Right lobe of liver (tissue), 6 donors: ENCODE measurements around the gene BRSK1. TPM values are rescaled to one million over a fixed set of nuclear protein-coding genes. Genes with fewer than 3 reads are reported as not detected.

Experiments used
- ATAC-seq, 4 donors: fragments of 200-7000 bp; cut with Tn5 transposase; one replicate each; pipeline ENCODE4 v1.9.1; 2020; ENCODE audit warnings: mild to moderate bottlenecking in 4 of 4, moderate library complexity in 4 of 4
- DNase-seq, 3 donors: peaks; one replicate each; pipeline ENCODE4 v3.0.0-alpha.2; 2020
- H3K27ac ChIP-seq, 3 donors: fragments of 200-600 bp; one replicate each; pipeline ENCODE4 v1.8.0; 2022
- H3K27me3 ChIP-seq, 2 donors: fragments of 200-600 bp; one replicate each; pipeline ENCODE4 v1.8.0; 2022
- H3K36me3 ChIP-seq, 4 donors: fragments of 200-600 bp; sonication (generic) in 1 of 4; one replicate each; pipeline versions ENCODE4 v1.5.1 to v1.8.0; 2017 to 2022; ENCODE audit warnings: control low read depth in 1 of 4
- H3K4me1 ChIP-seq, 4 donors: fragments of 200-600 bp; sonication (generic) in 1 of 4; one replicate each; pipeline versions ENCODE4 v1.5.1 to v1.8.0; 2017 to 2022; ENCODE audit warnings: control low read depth in 1 of 4
- H3K4me3 ChIP-seq, 3 donors: fragments of 200-600 bp; one replicate each; pipeline ENCODE4 v1.8.0; 2022
- H3K9me3 ChIP-seq, 4 donors: fragments of 200-600 bp; sonication (generic) in 1 of 4; one replicate each; pipeline versions ENCODE4 v1.5.1 to v1.8.0; 2017 to 2022; ENCODE audit warnings: control low read depth in 1 of 4
- POLR2A ChIP-seq: fragments of 450-650 bp; IDR thresholded peaks from one replicate; pipeline ENCODE4 v1.6.1; 2017; ENCODE audit warnings: antibody characterized with exemption, mild to moderate bottlenecking
- WGBS: methylation state at CpG from one replicate; pipeline ENCODE4 v1.1.6; 2018; ENCODE audit warnings: low coverage, low lambda C conversion rate; ENCODE audit not compliant: insufficient coverage; ENCODE audit errors: missing lambda C conversion rate; 5-methylcytosine and 5-hydroxymethylcytosine counted together
- intact Hi-C, 2 donors: fragments of 100-400 bp; cut with DNase I; formaldehyde crosslinking; loops; one replicate each; pipeline versions ENCODE4 v1.11.2 to v1.14.1; 2022
- total RNA-seq, 6 experiments: library from RNA; depleted of rRNA in 2 of 6; stranded (reverse); fragments of >200 nt in 2 of 6; fragmentation: NEBNext Ultra II Directional in 3 of 6; extraction: Animal tissue kit (Norgen Biotek cat#: 25700) in 3 of 6; gene quantifications; one replicate each; pipeline versions ENCODE4 v1.1.0 to v1.2.4, GENCODE V29; 2016 to 2023
- TF ChIP-seq, protein P1 (sequence below), 4 donors: fragments of 200-600 bp in 3 of 4; fragments of 450-650 bp in 1 of 4; IDR thresholded peaks; one replicate each; pipeline versions ENCODE4 v1.5.1 to v1.8.0; 2016 to 2022; ENCODE audit warnings: antibody characterized with exemption in 4 of 4, mild to moderate bottlenecking in 2 of 4
- donor health status: DM: no; HTN: yes; CAD: no.
- donor health status: DM: no; HTN: no; CAD: no.
- donor health status: DM: no; HTN: no; CAD: no.
- donor health status: DM: no; HTN: yes; CAD: no.
- donor health status: DM: no; HTN: yes; CAD: no.

Gene BRSK1
- total RNA-seq, 6 experiments from 2014 or later, result 0.20 to 0.29 (median 0.24) TPM; not detected in 3

- ATAC-seq (no peak), DNase-seq (no peak)
- Histone ChIP-seq H3K9me3 (no peaks in the 10 kb centered on the region), H3K27ac (no peak overlapping the region), H3K27me3 (no peaks in the 10 kb centered on the region), H3K4me1 (no peaks in the 10 kb centered on the region), H3K4me3 (no peak overlapping the region), H3K36me3 (peaks cover 0 to 29% (median 6%) of the 10 kb centered on the region in 4 donors)
- intact Hi-C loops, result no loop called here
- 90% methylated on average over 2 of the region's 9 CpGs for WGBS
- TF ChIP-seq, protein P1, sequence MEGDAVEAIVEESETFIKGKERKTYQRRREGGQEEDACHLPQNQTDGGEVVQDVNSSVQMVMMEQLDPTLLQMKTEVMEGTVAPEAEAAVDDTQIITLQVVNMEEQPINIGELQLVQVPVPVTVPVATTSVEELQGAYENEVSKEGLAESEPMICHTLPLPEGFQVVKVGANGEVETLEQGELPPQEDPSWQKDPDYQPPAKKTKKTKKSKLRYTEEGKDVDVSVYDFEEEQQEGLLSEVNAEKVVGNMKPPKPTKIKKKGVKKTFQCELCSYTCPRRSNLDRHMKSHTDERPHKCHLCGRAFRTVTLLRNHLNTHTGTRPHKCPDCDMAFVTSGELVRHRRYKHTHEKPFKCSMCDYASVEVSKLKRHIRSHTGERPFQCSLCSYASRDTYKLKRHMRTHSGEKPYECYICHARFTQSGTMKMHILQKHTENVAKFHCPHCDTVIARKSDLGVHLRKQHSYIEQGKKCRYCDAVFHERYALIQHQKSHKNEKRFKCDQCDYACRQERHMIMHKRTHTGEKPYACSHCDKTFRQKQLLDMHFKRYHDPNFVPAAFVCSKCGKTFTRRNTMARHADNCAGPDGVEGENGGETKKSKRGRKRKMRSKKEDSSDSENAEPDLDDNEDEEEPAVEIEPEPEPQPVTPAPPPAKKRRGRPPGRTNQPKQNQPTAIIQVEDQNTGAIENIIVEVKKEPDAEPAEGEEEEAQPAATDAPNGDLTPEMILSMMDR (IDR thresholded peaks at IDR 0.05), result no peak
- no peak for TF ChIP-seq POLR2A
Observed at GRCh38 chr19:55248704-55249103, 35.1 kb upstream of the BRSK1 start.

GRCh38 chr19:55249841-55250240 lies 34.0 kb upstream of the BRSK1 start:
- no peak for DNase-seq
- no CpG with 5 or more reads among the region's 11 CpGs for WGBS
- peaks cover 0 to 17% (median 4%) of the 10 kb centered on the region in 4 donors for H3K36me3 ChIP-seq
- intact Hi-C loops, result loop anchor here in 1 of 2 donors (10.0 kb wide), 1 partner anchor 55 kb away; no protein-coding TSS in a partner anchor
- no peaks in the 10 kb centered on the region for H3K27me3 ChIP-seq
- H3K9me3 ChIP-seq, result no peaks in the 10 kb centered on the region
- no peaks in the 10 kb centered on the region for H3K4me1 ChIP-seq
- no peak for TF ChIP-seq POLR2A
- TF ChIP-seq, protein P1 (IDR thresholded peaks at IDR 0.05), result no peak
- no peak for ATAC-seq
- H3K27ac ChIP-seq, result no peak overlapping the region
- no peak overlapping the region for H3K4me3 ChIP-seq

DNA sequence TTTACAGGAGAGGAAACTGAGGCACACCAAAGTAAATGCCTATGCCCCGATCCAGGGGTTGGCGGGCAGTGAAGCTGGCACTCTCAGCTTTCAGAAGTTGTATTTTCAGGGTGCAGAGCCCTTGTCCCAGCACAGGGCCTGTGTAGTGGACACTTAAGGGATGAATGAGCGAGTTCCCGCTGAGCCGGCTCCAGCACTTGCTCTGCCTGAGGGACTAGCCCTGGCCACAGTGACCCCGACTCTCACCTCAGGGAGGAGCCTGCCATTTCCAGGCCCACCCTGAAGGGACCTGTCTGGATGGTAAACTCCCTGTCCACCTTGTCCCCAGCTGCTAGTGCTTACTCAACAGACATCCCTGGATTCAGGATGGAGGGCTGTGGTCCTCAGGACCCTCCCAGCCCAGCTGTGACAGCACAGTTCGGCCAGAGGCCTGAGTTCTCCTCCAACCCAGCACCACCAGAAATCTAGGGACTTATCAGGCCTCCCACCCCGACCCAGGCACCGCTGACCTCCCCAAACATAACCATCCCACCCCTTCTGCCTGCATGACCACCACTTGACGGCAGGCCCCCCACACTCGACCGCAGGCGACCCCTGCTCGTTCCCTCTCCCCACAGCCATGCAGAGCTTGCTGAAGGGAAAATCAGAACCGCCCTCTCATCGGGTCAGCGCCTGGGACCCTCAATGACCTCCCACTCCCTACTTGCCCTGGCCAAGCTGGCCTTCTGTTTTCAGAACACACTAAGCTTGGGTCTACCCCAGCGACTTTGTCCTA lies 33.3 kb upstream of the BRSK1 start:
- Histone ChIP-seq H3K36me3 (peaks cover 0 to 11% (median 1%) of the 10 kb centered on the region in 4 donors), H3K4me3 (no peak overlapping the region), H3K9me3 (no peaks in the 10 kb centered on the region), H3K27ac (no peak overlapping the region), H3K4me1 (peaks cover 0 to 4% (median under 1%) of the 10 kb centered on the region in 4 donors), H3K27me3 (no peaks in the 10 kb centered on the region)
- 88% methylated on average over 4 of the region's 18 CpGs for WGBS
- no peak for ATAC-seq
- no peak for DNase-seq
- no peak for TF ChIP-seq POLR2A
- TF ChIP-seq, protein P1 (IDR thresholded peaks at IDR 0.05), result no peak
- intact Hi-C loops, result loop anchor here in 1 of 2 donors (10.0 kb wide), 1 partner anchor 56 kb away; no protein-coding TSS in a partner anchor

- WGBS, result 60% methylated on average over 5 of the region's 19 CpGs
- H3K27me3 ChIP-seq, result no peaks in the 10 kb centered on the region
- H3K4me3 ChIP-seq, result no peak overlapping the region
- H3K36me3 ChIP-seq, result peaks cover 0 to 3% (median 0%) of the 10 kb centered on the region in 4 donors
- no peak for TF ChIP-seq POLR2A
- TF ChIP-seq, protein P1 (IDR thresholded peaks at IDR 0.05), result no peak
- no peak for DNase-seq
- no peaks in the 10 kb centered on the region for H3K9me3 ChIP-seq
- no peak for ATAC-seq
- peaks cover 0 to 15% (median 5%) of the 10 kb centered on the region in 4 donors for H3K4me1 ChIP-seq
- intact Hi-C loops, result loop anchor here in 1 of 2 donors (10.0 kb wide), 1 partner anchor 57 kb away; no protein-coding TSS in a partner anchor
- no peak overlapping the region for H3K27ac ChIP-seq
Observed at GRCh38 chr19:55251341-55252081, 32.3 kb upstream of the BRSK1 start.
